Right ventricle myocardium inferior (tissue), 1 donor: ENCODE measurements around the gene TSG101. TPM values are rescaled to one million over a fixed set of nuclear protein-coding genes. Genes with fewer than 3 reads are reported as not detected.

Experiments
- ATAC-seq: fragments of 200-7000 bp; cut with Tn5 transposase; one replicate; pipeline ENCODE4 v1.9.1; 2020; ENCODE audit warnings: mild to moderate bottlenecking, moderate library complexity
- DNase-seq: peaks from one replicate; pipeline ENCODE4 v3.0.0; 2021; ENCODE audit errors: missing footprints
- intact Hi-C: fragments of 100-400 bp; cut with DNase I; formaldehyde crosslinking; loops from one replicate; pipeline ENCODE4 v1.11.0; 2022
- total RNA-seq: library from RNA; stranded (reverse); fragmentation: NEBNext Ultra II Directional; extraction: Animal tissue kit (Norgen Biotek cat#: 25700); gene quantifications from one replicate; pipeline ENCODE4 v1.2.1, GENCODE V29; 2021
- donor health status: DM: no; HTN: yes; CAD: no; lungs with severe emphysema.

TSG101 gene
- total RNA-seq, 1 donor from 2014 or later, result 62.6 TPM

- no peak for DNase-seq
- no peak for ATAC-seq
- intact Hi-C loops, result no loop called here
Observed at GRCh38 chr11:18452927-18453326, 73.8 kb downstream of the TSG101 start.

DNA sequence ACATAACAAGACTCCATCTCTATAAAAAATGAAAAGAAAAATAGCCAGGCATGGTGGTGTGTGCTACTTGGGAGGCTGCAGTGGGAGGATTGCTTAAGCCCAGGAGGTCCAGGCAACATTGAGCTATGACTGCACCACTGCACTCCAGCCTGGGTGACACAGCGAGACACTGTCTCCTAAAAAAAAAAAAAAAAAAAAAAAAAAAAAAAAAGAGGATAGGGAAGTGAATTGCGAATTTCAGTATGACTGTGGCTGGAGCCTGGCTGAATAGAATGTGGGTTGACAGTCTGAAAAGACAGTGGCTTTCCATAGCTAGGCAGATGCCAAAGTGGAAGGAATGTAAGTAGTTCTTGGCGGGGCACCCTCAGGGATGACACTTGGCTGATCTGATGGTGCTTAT lies 77.5 kb downstream of the TSG101 start:
- intact Hi-C loops, result no loop called here
- DNase-seq (no peak), ATAC-seq (no peak)

- ATAC-seq, result no peak
- intact Hi-C loops, result no loop called here
- DNase-seq, result no peak
Observed at GRCh38 chr11:18438691-18439090, 88.1 kb downstream of the TSG101 start.

Other genes with a start within 250 kb of the TSG101 start
- 10.5 TPM for gene HPS5, start 204.8 kb downstream of the TSG101 start, total RNA-seq
- 23.9 TPM for gene GTF2H1, start 204.4 kb downstream of the TSG101 start, total RNA-seq
- 424 TPM for gene LDHA, start 132.4 kb downstream of the TSG101 start, total RNA-seq
- not detected for gene LDHC, start 114.6 kb downstream of the TSG101 start, total RNA-seq
- gene LDHAL6A, start 71.1 kb downstream of the TSG101 start, total RNA-seq, result not detected
- gene UEVLD, start 61.8 kb upstream of the TSG101 start, total RNA-seq, result 18.0 TPM
- gene MISFA, start 72.8 kb upstream of the TSG101 start, total RNA-seq, result 13.0 TPM
- gene SPTY2D1, start 107.4 kb upstream of the TSG101 start, total RNA-seq, result 9.3 TPM
- gene TMEM86A, start 171.8 kb upstream of the TSG101 start, total RNA-seq, result 4.6 TPM
- gene IGSF22, start 199.2 kb upstream of the TSG101 start, total RNA-seq, result 1.4 TPM